GM12891 (cell line): ENCODE data around the gene PRRC2C.

Experiments used
- PAX5 ChIP-seq: IDR thresholded peaks from 2 replicates; pipeline ENCODE4 v1.6.1; 2011; ENCODE audit warnings: low read length, moderate library complexity, mild to moderate bottlenecking; ENCODE audit not compliant: insufficient read depth, severe bottlenecking
- POLR2A ChIP-seq: IDR thresholded peaks from 2 replicates; pipeline ENCODE4 v1.6.1; 2011; ENCODE audit warnings: low read depth, low read length, control low read depth
- SPI1 ChIP-seq: IDR thresholded peaks from 2 replicates; pipeline ENCODE4 v1.6.1; 2011; ENCODE audit warnings: low read depth, low read length, control low read depth

GRCh38 chr1:171506525-171507304 is 21.4 kb downstream of the PRRC2C start:
- no peak for TF ChIP-seq POLR2A
- no peak for TF ChIP-seq PAX5
- TF ChIP-seq SPI1 = no peak
